Measurements from ENCODE around the gene SH3RF3. TPM values are rescaled to one million over a fixed set of nuclear protein-coding genes. Genes with fewer than 3 reads are reported as not detected.

Gene SH3RF3
- total RNA-seq, 1 experiment from 2014 or later: 0.30 TPM

DNA sequence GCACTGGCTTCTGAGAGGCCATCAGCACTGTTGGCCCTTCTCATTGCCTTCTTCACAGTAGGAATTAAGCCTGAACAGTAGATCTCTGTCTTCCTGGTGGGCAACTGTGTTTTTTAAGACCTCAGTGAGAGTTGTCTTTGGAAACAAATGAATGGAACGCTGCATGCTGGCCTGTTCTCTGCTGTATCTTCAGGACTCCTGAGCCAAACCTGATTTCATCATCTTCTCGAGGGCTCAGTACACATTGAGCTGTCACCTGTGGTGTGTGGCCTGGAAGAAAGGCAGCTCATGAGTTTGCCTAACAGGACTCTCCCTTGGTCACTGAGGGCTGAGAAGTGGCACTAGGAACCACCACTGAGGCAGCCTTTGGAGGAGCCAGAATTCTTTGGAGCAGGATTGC, 39.7 kb downstream of the SH3RF3 start:
- no peak for DNase-seq
- Histone ChIP-seq H3K4me3 (no peak overlapping the region), H3K4me1 (no peaks in the 10 kb centered on the region), H3K27ac (no peak overlapping the region), H3K27me3 (no peaks in the 10 kb centered on the region), H3K36me3 (no peaks in the 10 kb centered on the region), H3K9me3 (replicated peaks) (no peaks in the 10 kb centered on the region)

DNA sequence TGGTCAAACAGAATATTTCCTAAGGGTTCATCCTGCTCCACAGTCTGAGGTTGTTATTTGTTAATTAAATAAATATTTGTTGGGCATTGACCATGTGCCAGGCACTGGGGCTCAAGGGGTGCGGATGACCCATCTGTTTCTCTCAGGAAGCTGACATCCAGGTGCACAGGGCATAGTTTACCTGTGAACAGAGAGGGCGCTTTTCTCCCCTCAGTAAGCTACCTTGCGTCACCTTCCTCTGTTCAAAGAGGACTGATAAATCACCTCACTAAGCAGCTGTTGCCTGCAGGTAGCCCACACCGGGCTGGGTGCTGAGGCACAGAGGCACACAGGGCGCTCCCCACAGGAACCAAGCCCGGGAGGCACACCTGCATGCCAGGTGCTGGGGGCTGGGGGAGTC, 41.6 kb downstream of the SH3RF3 start:
- Histone ChIP-seq H3K27ac (no peak overlapping the region), H3K27me3 (no peaks in the 10 kb centered on the region), H3K4me3 (no peak overlapping the region), H3K4me1 (no peaks in the 10 kb centered on the region), H3K36me3 (no peaks in the 10 kb centered on the region), H3K9me3 (replicated peaks) (no peaks in the 10 kb centered on the region)
- no peak for DNase-seq

DNA sequence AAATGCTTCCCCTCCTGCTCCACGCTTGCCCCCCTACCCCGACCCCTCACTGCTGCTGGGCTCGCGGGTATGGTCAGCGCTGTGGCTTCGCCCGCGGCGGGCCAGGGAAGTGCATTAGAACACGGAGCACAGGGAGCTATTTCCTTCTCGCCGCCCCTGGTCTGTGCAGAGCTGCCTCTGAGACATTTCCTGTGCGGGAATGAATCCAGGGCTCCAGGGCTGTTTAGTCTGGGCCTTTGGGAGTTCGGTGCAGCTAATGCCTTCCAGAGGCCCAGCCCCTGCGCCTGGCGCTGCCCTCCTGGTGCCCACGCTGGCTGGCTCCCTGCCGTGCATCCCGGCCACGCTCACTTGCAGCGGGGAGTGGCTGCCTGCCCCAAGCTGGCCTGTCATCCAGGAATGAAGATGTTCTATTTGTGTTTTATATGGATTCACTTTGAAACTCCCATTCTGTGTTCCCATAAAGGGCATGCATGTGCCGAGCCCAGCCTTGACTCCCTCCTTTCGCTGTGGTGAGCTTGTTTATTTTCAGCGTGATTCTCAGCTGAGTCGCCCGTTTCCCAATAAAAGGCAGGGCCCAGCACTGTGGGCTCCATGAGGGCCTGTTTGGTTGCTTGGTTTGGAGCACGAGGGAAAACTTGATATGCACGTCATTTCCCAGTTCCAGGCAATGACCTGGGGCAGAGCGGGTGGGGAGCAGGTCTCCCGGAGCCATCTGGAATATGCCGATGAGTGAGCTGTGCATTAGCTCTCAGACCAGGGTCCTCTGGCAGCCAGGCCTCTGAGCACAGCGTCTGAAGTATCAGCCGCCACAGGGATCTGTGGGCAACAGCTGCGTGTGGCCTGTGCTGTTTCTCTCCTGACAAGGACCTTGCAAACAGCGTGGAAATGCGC, 42.7 kb downstream of the SH3RF3 start:
- H3K36me3 ChIP-seq: no peaks in the 10 kb centered on the region
- no peaks in the 10 kb centered on the region for H3K4me1 ChIP-seq
- H3K27ac ChIP-seq: no peak overlapping the region
- no peaks in the 10 kb centered on the region for H3K9me3 ChIP-seq (replicated peaks)
- no peak overlapping the region for H3K4me3 ChIP-seq
- no peak for DNase-seq
- no peaks in the 10 kb centered on the region for H3K27me3 ChIP-seq

DNA sequence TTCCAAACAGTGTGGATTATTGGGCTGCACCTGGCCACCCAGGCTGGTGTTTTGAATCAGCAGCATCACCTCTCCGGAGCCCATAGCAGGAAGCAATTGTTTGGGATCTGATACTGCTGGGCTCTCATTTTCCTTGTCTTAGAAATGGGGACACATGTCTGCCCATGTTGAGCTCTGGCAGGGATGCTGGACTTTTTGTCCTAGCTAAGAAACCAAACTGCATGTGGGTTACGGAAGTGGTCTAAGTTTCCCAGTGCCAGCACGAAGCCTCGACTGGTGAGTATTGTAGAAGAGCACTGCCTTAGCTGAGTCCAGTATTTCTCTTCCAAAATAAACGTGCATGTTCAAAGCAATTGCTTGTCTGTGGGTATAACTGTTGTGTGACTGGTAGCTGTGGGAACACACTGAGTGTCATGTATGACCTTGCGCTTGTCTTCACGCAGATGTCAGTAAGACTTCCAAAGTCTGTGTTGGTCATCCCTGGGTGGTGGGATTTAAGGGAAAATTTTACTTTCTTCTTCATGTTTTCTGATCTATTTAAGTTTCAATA, 43.6 kb downstream of the SH3RF3 start:
- no peak for DNase-seq
- Histone ChIP-seq H3K27me3 (no peaks in the 10 kb centered on the region), H3K27ac (no peak overlapping the region), H3K4me1 (no peaks in the 10 kb centered on the region), H3K4me3 (no peak overlapping the region), H3K36me3 (no peaks in the 10 kb centered on the region), H3K9me3 (replicated peaks) (no peaks in the 10 kb centered on the region)

DNA sequence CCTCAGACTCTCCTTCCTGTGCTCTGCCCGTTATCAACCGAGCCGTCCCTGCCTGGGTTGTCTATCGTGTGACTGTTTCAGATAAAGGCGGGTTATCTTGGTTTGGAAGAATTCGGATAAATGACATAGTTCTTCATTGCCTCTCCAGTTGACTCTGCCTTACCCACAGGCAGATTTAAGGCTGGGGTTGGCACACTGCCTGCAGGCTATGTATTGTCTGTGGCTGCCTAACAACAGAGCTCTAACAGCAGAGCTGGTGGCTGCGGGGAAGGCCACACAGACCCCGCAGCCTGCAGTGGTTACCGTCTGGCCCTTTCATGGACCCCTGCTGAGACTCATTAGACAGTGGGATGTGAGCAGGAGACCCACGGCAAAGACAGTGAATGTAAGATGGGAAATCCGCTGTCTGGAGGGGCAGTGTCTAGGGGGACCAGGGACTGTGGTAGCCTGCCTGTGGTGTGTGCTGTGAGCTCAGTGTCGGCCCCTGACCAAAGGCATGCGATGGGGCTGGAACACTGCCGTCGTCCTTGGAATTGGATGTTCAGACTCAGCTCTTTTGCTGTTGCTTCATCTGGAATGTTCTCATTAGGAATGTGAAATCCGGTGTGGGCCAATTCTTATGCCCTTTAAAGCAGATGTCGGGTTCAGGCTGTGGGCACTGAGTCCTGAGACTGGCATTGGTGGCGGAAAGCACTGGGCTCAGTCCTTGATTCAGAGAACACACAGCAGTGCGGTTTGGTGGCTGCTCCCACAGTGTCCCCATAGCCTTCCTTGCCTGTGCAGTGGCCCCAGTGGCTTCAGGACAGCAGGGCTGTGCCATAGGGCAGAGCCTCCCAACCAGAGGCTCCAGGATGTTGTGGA, 44.5 kb downstream of the SH3RF3 start:
- no peaks in the 10 kb centered on the region for H3K36me3 ChIP-seq
- H3K27me3 ChIP-seq: no peaks in the 10 kb centered on the region
- DNase-seq: no peak
- no peak overlapping the region for H3K4me3 ChIP-seq
- peaks cover under 1% of the 10 kb centered on the region; the same call in 1 of the 2 replicates for H3K4me1 ChIP-seq
- H3K27ac ChIP-seq: no peak overlapping the region
- H3K9me3 ChIP-seq (replicated peaks): no peaks in the 10 kb centered on the region

DNA sequence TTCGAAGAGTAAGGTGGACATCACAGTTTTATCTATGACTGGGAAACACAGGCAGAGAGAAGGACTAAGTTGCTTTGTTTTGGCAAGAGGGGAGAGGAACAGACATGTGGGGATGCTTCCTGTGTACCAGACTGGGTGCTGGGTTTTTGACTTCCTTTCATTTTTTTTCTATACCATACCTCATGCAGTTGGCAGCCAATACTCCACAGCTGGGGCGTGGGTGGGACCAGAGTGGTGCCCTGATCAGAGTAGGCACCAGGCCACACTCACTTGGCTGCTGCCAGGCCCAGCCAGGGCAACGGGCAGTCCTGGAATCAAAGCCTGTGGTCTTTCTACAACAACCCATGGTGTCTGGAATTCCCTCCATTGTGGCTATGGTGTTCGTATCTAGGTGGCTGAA, 45.2 kb downstream of the SH3RF3 start:
- H3K27me3 ChIP-seq: no peaks in the 10 kb centered on the region
- H3K27ac ChIP-seq: no peak overlapping the region
- peaks cover 3% of the 10 kb centered on the region; the same call in 1 of the 2 replicates for H3K4me1 ChIP-seq
- no peak overlapping the region for H3K4me3 ChIP-seq
- H3K9me3 ChIP-seq (replicated peaks): no peaks in the 10 kb centered on the region
- H3K36me3 ChIP-seq: no peaks in the 10 kb centered on the region
- DNase-seq: no peak

DNA sequence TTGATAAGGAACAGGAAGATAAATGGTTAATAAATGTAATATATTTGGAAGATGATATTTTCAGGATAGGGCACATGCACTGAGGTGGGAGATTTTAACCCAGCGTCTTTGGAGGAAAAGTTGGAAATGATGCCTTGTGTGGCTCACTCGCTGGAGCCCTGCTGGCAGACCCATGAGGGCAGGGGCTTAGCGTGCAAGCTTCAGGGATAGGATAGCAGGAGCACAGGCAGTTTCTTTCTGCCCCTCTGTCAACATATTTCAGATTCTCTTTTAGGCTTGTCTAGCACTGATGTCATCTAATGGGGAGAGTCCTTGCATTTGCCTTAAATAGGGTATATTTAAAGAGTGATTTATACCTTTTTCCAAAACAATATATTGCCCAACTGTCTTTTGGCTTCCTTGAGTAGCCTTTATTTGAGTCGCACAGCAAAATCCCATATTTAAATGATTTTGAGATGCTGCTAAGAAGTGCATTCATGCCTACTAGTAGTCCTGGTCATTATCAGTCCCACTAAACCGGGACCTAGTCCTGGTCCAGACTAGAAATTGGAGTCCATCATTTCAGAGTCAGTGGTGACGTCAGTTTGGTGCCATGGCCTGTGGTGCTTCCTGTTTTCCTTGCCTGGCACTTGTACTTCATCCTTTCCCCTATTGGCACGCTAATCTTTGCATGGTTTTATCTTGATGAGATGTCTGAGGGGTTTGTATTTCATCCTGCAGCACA, 45.8 kb downstream of the SH3RF3 start:
- H3K36me3 ChIP-seq: no peaks in the 10 kb centered on the region
- no peak for DNase-seq
- no peaks in the 10 kb centered on the region for H3K27me3 ChIP-seq
- H3K4me1 ChIP-seq: peaks cover 3% of the 10 kb centered on the region; the same call in 1 of the 2 replicates
- no peak overlapping the region for H3K27ac ChIP-seq
- no peak overlapping the region for H3K4me3 ChIP-seq
- H3K9me3 ChIP-seq (replicated peaks): no peaks in the 10 kb centered on the region

DNA sequence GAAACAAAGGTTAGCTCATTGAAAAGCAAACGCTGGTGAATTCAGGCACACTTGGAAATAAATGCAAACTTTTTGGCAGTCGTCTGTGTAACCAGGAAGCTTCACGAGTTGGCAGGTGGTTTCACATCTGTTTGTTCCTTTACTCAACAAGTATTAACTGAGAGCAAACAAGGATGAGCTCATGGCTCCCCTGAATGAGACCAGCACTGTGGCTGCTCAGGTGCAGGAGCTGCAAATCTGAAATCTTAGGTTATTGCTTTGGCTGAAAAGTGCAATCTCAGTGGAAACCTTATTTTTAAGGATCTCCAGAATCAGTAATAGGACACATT, 46.3 kb downstream of the SH3RF3 start:
- Histone ChIP-seq H3K4me1 (peaks cover 3% of the 10 kb centered on the region; the same call in 1 of the 2 replicates), H3K27ac (no peak overlapping the region), H3K9me3 (replicated peaks) (no peaks in the 10 kb centered on the region), H3K36me3 (no peaks in the 10 kb centered on the region), H3K27me3 (no peaks in the 10 kb centered on the region), H3K4me3 (no peak overlapping the region)
- DNase-seq: no peak

DNA sequence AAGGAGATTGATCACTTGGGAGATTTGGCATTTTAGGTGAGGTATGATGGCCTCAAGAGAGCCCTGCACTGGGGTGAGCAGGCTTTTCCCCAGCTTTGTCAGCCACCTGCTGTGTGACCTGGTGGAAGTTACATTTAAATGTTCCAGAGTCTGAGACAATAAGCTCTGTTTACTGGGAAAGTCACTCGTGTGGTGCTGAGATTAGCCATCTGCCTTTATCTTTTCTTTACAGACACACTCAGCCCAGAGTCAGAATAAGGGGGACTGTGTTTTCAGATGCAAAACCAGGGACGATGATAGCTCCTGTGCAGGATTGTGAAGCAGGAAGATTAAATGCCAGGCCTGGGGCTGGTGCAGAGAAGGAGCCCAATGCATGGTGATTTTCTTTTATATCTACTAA, 47.9 kb downstream of the SH3RF3 start:
- H3K4me1 ChIP-seq: peaks cover 3% of the 10 kb centered on the region; the same call in 1 of the 2 replicates
- no peaks in the 10 kb centered on the region for H3K36me3 ChIP-seq
- no peak overlapping the region for H3K27ac ChIP-seq
- no peaks in the 10 kb centered on the region for H3K9me3 ChIP-seq (replicated peaks)
- no peak overlapping the region for H3K4me3 ChIP-seq
- H3K27me3 ChIP-seq: no peaks in the 10 kb centered on the region
- DNase-seq: no peak

DNA sequence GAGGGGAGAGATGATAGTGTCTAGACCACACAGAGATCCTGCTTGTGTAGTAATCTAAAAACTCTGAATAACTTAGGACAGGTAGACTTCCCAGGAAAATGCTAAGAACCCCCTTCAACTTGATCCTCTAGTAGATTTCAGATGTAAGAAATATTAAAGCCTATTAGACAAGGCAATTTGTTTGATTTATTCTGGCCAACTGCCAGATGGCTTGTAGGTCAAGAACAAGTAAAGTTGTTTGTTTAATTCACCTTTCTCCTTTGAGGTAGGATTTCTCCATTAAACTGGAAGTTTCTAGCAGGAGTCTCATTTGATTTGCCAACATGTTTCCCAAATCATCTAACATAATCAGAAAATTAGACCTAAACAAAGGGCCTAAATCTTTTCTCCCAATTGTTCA, 48.6 kb downstream of the SH3RF3 start:
- no peaks in the 10 kb centered on the region for H3K9me3 ChIP-seq (replicated peaks)
- DNase-seq: no peak
- H3K27me3 ChIP-seq: no peaks in the 10 kb centered on the region
- H3K36me3 ChIP-seq: no peaks in the 10 kb centered on the region
- no peak overlapping the region for H3K4me3 ChIP-seq
- no peak overlapping the region for H3K27ac ChIP-seq
- peaks cover 3% of the 10 kb centered on the region; the same call in 1 of the 2 replicates for H3K4me1 ChIP-seq

DNA sequence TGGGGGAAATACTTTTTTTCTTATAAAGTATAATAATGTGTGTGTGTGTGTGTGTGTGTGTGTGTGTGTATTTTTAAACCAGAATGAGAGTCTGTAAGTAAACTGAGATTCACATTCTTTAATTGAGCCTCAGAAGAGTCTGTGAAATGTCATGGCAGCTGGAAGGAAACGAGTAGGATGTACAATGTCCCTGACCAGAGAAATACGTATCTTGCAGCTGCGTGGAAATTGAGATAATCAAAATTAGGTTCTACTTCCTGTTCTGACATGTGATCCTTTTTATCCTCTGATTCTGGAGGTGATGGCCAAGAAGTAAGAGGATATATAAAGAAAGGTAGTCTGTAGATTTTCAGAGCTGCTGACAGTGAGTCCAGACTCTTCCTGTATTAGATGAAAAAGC, 50.0 kb downstream of the SH3RF3 start:
- no peaks in the 10 kb centered on the region for H3K36me3 ChIP-seq
- H3K4me1 ChIP-seq: peaks cover 3% of the 10 kb centered on the region; the same call in 1 of the 2 replicates
- no peak overlapping the region; the same call in 1 of the 2 replicates for H3K27ac ChIP-seq
- no peaks in the 10 kb centered on the region for H3K9me3 ChIP-seq (replicated peaks)
- DNase-seq: peak in 1 of 2 experiments; percentile 39
- H3K27me3 ChIP-seq: no peaks in the 10 kb centered on the region
- H3K4me3 ChIP-seq: no peak overlapping the region

DNA sequence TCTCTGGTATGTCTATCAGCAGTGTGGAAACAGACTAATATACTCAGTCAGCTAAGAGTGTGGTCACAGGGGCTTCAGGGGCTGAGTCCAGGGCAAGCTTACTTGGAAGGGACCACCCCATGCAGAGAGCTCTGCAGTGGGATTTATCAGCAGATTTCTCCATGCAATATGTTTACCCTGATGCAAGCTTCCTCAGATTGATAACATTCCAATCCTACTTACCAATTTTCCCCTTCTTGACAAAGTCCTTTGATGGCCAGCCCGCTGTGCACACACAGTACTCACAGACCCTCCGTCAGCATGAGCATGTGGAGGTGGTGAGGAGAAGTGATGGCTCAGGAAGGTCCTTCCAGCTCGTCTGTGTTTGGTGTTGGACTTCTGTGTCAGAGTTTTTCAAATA, 51.8 kb downstream of the SH3RF3 start:
- DNase-seq: no peak
- peaks cover 3% of the 10 kb centered on the region; the same call in 1 of the 2 replicates for H3K4me1 ChIP-seq

DNA sequence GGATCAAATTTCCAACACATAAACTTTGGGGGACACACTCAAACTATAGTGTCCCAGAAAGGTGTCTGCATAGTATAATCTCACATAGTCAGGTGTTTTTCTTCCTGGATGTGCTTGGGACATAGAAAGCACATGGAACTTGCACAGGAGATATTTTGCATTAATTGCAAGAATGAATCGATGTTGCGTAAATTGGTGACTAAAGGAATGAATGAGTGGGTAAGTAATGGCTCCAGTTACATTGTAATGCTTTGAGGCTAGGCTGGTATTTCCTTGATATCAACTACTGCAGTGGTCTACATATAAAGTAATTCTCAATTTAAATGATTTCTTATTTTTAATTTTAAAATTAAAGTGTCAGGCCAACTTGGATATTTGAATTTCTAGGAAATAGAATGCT, 53.4 kb downstream of the SH3RF3 start:
- Histone ChIP-seq H3K27me3 (no peaks in the 10 kb centered on the region), H3K4me1 (peaks cover 3% of the 10 kb centered on the region; the same call in 1 of the 2 replicates), H3K4me3 (no peak overlapping the region), H3K9me3 (replicated peaks) (no peaks in the 10 kb centered on the region), H3K27ac (no peak overlapping the region), H3K36me3 (no peaks in the 10 kb centered on the region)
- DNase-seq: no peak

More for the DNA sequence above, 51.8 kb downstream of the SH3RF3 start:
- Histone ChIP-seq H3K36me3 (no peaks in the 10 kb centered on the region), H3K4me3 (no peak overlapping the region), H3K27me3 (no peaks in the 10 kb centered on the region), H3K9me3 (replicated peaks) (no peaks in the 10 kb centered on the region), H3K27ac (no peak overlapping the region)

DNA sequence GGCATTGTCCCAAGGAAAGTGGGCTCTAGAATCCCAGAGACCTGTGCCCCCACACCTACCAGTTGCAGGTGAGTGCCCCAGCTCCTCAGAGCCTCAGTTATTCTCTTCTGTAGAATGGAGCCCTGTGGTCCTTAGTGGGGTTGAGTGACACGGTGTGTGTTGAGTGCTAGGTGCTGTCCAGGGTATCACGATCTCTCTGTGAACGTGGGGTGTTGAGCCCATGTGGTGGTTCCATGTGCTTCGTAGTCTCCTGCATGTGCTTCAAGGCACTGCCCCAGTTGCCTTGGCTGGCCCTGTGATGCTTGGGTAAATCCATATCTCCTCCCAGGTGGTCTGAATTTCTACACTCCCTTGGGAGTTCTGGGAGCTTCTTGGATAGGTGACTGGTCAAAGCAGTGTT, 54.9 kb downstream of the SH3RF3 start:
- Histone ChIP-seq H3K27ac (no peak overlapping the region), H3K36me3 (no peaks in the 10 kb centered on the region), H3K4me1 (no peaks in the 10 kb centered on the region), H3K27me3 (no peaks in the 10 kb centered on the region), H3K4me3 (no peak overlapping the region), H3K9me3 (replicated peaks) (no peaks in the 10 kb centered on the region)
- no peak for DNase-seq
